GM19463 (cell line): ENCODE data around the gene TNFSF4.
"Not testable (repeated sequence)": the region's sequence is repeated elsewhere in the genome, so short reads cannot be mapped to it uniquely, and the experiment has no call there.

ENCODE experiments used
- ATAC-seq: cut with Tn5 transposase; IDR thresholded peaks from one replicate; pipeline ENCODE4 v1.9.1; 2021; ENCODE audit warnings: mild to moderate bottlenecking, moderate library complexity; ENCODE audit not compliant: unreplicated experiment

TNFSF4 gene, protein sequence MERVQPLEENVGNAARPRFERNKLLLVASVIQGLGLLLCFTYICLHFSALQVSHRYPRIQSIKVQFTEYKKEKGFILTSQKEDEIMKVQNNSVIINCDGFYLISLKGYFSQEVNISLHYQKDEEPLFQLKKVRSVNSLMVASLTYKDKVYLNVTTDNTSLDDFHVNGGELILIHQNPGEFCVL

DNA sequence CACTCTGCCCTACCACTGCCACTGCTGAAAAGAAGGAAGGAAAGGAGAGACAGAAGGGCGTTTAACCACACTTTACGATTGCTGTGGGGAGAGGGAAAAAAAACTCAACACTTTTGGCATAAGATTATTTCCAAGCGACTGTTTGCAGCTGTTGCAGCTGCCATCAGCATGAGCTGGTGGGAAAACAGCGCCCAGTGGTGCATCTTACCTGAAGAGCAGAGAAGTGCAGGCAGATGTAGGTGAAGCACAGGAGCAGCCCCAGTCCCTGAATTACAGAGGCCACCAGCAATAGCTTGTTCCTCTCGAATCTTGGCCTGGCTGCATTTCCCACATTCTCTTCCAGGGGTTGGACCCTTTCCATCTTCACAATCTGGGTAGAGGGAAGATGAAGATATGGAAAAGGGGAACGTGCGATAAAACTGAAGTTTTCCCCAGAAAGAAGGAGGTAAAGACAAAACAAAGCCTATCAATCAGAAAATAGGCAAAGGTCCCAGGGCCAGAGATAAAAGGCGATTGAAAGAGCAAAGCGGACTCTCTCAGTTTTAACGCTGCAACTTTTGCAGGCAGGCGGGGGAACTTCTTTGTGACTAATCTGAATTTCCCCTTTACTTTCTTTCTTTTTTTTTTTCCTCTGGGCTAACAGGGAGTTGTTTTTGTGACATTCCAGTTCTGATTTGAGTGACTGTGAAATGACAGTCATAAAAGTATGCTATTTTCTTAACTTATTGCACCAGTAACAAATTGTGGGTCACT is at the start of gene TNFSF4:
Gene TNFSF4 (minus strand): TSS at position 516 of the 753 bp plus-strand sequence. CDS start 155 bp downstream, at position 361.
- ATAC-seq: peak; percentile 41

DNA sequence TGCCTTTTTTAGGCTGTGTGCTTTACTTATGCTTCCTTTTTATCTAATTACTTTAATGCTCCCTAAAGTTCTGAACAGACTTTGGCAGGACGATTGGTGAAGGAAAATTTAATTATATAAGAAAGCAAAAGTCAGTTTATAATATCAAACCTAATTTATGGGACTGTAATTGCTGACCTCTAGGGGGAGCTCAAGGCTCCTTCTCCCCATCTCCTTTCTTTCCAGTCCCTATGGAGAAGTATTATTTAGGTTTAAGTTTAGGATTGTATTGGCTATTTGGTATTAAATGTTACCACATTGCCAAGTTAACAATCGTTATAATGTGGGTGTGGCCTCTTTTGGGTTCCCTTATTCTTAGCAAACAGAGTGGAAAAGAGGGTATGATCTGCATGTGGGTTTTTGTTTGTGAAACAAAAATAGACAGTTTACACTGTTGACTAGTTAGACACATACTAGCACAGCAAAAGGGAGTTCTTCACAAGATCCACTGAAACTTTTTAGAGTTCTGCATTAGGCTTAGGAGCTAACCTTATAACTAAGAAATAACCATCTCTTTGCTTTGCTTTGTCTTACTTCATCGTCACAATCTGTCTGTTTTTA is 48.2 kb upstream of the TNFSF4 start:
- ATAC-seq: no peak

DNA sequence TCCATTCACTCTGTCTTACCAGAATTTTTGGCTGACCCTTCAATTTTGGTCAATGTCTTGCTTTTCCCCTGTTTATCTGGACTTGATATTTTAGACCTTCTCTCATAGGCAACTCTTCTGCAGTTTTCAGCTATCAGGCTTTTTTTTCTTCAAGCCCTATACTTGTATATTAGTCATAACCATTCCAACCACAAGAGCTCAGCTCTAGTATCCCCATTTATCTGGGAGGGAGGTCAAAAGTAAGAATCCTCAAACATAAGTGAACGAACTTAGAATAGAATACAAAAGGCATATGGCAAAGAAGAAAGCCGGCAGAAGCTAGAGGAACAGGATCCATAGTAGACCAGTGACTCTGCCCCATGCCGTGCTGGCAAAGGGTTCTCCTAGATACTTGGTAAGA is 45.9 kb upstream of the TNFSF4 start:
- ATAC-seq: no peak

DNA sequence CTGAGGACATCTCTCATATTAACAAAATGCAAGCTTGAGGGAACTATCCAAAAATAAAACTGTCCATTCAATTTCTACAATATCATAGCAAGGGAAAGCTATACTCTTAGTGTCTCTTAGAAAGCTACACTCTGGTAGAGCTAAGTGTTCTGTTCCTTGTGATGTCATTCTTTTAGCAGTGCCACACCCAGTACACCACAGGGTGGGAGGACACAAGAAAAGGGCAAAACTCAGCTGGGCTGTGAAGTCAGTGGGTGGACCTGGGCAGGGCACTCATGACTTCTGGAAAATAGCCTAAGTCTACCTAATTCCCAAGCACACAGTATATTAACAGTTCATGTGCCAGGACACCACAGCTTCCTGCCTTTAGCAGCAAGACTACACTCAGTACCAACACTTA is 42.2 kb upstream of the TNFSF4 start:
- ATAC-seq: no peak

DNA sequence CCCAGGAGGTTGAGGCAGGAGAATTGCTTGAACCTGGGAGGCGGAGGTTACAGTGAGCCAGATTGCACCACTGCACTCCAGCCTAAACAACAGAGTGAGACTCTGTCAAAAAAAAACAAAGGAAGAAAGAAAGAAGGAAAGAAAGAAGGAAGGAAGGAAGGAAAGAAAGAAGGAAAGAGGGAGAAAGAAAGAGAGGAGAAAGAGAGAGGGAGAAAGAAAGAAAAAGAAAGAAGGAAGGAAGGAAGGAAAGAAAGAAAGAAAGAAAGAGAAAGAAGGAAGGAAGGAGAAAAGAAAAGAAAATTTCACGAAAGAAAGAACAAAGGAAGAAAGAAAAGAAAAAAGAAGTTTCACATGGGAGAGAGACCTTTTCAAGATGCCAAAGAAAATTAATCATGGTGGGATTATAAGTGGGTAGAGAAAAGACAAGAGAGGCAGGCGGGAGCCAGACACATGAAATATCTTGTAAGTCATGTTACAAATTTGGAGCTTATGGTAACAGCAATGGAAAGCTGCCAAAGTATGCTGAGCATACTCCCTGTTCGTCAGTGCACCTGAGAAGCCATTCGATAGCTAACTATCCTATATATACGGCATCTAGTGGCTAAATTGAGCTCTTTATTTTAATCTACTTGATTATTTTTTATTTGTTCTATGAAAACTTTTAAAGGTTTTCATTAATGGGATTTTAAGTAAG is 41.3 kb upstream of the TNFSF4 start:
- ATAC-seq: no peak

DNA sequence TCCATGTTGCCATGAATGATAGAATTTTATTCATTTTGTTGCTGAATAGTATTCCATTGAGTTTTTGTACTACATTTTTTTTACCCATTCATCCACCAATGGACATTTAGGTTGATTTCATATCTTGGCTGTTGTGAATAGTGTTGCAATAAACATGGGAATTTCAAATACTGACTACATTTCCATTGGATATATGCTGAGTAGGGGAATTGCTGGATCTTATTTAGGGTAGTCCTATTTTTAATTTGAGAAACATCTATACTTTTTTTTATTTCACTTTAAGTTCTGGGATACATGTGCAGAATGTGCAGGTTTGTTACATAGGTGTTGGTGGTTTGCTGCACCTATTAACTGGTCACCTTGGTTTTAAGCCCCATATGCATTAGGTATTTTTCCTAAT is 38.8 kb upstream of the TNFSF4 start:
- no peak for ATAC-seq

DNA sequence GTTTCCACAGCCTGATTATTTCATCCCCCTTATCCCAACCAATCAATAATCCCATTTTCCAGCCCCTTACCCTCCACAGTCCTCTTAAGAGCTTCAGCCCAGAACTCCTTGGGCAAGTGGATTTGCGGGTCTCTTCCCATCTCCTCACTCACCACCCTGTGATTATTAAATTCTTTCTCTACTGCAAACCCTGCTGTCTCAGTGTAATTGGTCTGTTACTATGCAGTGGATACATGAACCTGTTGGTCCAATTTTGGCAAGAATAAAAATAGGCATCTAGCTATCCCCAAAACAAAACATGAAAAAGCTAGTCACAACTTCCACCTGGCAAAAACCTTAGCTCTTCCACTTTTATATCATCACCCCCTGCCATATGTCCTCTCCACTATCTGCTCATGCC is 36.2 kb upstream of the TNFSF4 start:
- ATAC-seq: no peak

DNA sequence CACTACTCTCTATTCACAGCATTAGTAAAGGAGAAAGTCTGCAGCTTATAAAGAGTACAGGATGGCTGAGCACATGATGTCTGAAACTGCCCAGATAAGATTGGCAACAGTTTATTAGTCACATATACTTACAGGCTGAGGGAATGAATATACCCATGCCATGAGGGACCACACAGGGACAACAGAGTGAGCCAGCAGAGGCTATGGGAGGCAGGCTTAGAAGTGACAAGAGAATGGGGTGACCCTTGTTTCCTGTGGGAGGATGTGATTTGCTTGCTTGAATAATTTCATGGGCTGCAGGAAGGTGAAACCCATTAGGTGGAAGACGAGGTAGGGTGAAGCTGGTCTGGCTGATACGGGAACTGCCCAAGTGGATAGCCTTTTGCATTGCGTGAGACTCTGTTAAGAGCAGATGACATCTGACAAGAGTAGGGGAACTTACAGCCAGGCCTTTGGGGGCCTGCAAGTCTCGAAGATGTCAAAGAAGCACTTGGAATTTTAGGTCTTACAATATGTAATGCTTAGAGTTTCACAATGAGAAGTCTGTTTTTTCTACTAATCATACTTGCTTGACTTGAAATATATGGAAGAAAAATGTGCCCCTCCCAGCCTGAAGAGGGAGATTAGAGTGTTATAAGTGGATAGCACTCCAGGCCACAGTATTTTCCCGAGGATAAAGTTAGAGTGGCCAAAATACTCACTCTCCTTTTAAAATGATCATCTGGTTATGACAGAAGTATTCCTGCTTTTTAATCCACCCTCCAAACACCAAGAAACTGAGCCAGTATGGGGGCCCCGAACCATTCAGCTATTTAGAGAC is 34.6 kb upstream of the TNFSF4 start:
- peak; percentile 75 for ATAC-seq

DNA sequence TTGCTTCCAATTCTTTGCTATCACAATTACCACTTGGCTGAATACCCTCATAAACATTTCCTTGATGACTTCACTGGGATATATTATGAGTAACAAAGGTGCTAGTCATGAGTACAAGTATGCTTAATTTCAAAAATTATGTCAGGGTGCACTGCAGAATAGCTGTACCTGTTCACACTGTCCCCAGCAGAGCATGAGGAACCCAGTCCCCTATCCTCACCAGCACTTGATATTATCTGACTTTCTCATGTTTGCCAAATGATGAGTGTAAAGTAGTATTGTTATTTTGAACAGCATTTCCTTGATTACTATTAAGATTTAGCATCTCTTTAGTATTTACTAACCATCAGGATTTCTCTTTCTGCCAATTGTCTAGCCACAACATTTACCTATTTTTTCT is 33.5 kb upstream of the TNFSF4 start:
- no peak for ATAC-seq

DNA sequence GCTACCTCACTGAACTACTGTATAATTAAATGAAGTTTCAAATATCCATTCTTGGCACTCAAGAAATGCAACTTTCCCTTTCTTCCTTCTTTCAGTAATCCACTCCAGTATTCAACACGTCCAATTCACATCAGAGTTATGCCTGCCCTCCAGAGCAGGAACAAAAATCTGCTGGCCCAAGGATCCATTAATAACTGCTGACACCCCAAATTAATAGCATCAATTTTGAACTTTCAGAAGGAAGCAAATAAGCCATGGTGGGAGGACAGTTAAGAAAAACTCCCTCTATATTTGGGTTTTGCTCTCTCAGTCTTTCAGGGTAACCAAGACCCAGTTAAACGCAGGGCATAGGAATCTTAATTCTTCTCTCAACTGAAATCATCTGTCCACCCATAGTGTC is 31.9 kb upstream of the TNFSF4 start:
- ATAC-seq: no peak

DNA sequence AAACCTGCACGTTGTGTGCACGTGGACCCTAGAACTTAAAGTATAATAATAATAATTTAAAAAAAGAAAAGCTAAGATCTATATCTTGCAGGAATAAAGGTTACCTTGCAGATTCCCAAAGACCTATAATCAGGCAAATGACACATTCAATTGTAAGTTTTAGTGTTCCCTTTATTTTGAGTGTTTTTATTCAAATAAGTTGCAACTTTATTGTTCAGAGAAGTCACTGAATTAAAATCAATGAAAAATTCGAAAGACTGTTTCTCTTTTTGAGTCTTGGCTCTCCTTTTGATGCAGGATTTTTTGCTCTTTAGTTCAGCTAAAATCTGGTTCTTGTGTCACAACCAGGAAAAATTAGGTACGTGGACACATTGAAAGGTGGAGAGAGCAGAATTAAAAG is 27.8 kb upstream of the TNFSF4 start:
- no peak for ATAC-seq

DNA sequence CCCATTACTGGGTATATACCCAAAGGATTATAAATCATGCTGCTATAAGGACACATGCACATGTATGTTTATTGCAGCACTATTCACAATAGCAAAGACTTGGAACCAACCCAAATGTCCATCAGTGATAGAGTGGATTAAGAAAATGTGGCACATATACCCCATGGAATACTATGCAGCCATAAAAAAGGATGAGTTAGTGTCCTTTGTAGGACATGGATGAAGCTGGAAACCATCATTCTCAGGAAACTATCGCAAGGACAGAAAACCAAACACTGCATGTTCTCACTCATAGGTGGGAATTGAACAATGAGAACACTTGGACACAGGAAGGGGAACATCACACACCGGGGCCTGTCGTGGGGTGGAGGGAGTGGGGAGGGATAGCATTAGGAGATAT is 27.3 kb upstream of the TNFSF4 start:
- not testable (repeated sequence) for ATAC-seq

DNA sequence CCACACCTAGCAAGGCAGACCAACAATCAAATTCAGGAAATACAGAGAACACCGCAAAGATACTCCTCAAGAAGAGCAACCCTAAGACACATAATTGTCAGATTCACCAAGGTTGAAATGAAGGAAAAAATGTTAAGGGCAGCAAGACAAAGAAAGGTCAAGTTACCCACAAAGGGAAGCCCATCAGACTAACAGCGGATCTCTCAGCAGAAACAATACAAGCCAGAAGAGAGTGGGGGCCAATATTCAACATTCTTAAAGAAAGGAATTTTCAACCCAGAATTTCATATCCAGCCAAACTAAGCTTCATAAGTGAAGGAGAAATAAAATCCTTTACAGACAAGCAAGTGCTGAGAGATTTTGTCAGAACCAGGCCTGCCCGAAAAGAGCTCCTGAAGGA is 21.9 kb upstream of the TNFSF4 start:
- ATAC-seq: not testable (repeated sequence)

DNA sequence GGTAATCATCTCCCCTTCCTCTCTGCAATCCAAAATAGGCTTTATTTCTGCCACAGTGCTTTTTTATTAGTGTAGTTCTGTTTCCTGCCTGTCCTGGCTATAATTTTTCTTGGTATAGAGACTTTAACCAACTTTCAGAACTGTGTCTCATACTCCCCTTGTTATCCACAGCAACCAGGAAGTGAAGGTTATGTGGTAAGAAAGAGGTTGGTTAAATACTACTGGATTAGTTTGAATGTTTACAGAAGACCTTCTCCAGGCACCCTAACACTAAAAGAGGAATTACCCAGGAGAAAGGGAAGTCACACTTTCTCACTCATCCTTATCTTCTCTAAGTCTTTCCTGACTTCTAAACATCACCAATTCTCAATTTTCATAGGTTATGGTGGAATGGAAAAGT is 17.8 kb upstream of the TNFSF4 start:
- no peak for ATAC-seq

DNA sequence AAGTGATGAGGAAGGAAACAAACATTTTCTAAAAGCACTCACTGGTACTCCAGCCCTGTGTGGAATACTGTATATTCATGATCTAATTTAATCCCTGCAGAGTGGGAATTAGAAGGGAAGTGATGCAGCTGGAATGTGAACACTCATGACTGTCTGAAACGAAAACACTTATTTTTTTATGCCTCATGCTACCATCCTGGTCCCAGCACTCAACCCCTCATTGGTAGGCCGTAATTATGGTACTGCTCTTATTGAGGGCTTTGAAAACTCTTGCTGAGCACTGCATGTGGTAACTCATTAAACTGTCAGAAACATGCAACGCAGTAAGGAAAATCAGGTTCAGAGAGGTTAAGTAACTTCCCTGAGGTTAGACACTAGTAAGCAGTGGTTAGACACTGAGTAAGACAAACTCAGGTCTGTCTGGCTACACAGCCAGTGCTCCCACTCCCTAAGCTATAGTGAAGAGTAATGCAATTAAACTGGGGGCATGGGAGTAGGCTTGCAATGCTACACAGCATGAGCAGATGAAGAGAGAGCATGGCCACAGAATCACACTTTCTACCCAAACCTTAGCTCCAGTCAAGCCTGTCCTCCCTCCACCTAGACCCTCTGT is 17.3 kb upstream of the TNFSF4 start:
- ATAC-seq: no peak

DNA sequence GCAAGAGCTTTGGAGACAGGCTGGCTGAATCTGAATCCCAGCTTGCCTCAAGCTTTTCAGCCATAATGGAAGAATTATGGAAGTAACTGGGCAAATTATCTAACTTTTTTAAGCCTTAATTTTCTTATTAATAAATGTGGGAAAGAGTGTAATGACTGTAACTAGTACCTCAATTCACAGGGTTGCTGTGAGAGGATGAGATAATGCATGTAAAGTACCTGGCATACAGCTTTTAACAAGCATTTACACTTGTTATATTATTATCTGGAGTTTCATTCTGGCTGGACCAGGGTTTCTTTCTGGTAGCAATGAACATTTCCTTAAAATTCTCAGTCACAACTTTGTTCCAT is 15.9 kb upstream of the TNFSF4 start:
- no peak for ATAC-seq

DNA sequence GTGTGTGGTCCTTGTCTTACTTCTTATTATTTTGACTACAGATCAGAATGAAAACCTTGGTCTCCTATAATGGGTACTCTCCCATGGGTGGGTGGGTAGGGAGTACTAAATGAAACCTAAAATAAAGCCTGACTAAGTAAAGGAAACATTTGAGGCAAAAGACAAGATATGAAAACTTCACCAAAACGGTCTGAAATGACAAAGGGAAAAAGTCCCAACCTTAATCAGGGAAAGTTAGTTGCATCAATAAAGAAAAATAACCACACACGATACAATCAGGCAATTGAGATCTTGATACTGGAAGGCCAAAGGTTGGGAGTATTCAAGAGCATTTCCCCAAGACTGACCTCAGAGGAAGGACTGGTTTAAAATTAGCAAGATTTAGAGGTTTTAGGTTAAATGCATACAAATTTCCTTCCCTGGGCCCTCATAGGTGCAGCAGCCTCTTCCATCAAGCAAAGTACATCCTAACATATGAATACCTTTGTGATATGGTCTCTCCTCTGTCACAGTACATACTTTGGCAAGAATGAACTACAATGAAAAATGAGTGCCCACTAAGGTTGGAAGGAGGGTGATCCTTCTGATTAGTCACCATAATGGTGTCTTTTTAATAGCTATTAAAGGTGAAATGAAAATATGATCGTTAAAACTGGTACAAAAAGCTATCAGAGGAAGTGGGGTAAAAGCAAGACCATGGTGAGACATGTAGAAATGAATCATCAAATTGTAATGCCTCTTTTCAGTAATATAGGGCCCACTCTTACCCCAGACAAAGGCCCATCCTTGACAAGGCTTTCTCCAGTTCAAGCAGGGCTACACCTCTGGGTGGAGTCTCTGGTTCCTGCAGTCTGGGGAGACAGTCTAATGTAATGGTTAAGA is 15.3 kb upstream of the TNFSF4 start:
- ATAC-seq: peak; percentile 49

DNA sequence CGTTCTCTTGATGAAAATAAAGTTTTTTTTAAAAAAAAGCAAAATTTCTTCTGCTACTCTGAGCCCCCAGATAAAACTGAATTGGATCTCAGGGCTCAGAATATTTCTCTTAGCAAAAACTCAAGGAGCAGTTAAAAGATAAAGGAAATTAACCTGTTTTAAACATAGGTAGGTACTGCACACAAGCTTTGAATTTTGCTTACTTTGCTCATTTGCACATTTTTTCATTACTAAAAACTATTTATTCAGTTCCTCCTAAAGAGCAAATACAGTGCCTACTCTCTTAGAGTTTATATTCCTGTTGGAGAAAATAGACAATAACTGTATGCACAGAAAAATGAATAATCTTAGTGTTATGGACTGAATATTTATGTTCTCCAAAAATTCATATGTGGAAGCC is 13.0 kb upstream of the TNFSF4 start:
- ATAC-seq: no peak

DNA sequence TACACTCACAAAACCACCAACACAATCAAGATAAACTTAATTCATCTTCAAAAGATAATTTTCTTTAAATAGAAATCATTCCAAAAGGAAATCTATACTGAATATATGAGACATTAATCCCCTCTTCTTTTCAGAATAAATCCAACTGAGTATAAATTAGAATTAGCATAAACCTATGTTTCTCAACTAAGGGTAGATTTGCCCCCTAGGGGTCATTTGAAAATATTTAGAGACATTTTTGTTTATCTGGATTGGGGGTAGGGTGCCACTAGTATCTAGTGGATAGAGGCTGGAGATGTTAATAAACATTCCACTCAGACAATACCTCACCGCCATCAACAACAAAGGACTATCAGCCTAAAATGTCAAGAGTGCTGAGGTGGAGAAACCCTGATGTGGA is 6.5 kb upstream of the TNFSF4 start:
- no peak for ATAC-seq
